NOMO-1 treated with DMSO at 0.1 percent for 48 hours (cell line): Measurements from ENCODE around the gene GK.
"Not testable (repeated sequence)": the region's sequence is repeated elsewhere in the genome, so short reads cannot be mapped to it uniquely, and the experiment has no call there.

Experiments used
- DNase-seq: peaks from one replicate; lab custom pipeline; 2025; ENCODE audit not compliant: unreplicated experiment; lab: John Stamatoyannopoulos, UW

GK gene

DNA sequence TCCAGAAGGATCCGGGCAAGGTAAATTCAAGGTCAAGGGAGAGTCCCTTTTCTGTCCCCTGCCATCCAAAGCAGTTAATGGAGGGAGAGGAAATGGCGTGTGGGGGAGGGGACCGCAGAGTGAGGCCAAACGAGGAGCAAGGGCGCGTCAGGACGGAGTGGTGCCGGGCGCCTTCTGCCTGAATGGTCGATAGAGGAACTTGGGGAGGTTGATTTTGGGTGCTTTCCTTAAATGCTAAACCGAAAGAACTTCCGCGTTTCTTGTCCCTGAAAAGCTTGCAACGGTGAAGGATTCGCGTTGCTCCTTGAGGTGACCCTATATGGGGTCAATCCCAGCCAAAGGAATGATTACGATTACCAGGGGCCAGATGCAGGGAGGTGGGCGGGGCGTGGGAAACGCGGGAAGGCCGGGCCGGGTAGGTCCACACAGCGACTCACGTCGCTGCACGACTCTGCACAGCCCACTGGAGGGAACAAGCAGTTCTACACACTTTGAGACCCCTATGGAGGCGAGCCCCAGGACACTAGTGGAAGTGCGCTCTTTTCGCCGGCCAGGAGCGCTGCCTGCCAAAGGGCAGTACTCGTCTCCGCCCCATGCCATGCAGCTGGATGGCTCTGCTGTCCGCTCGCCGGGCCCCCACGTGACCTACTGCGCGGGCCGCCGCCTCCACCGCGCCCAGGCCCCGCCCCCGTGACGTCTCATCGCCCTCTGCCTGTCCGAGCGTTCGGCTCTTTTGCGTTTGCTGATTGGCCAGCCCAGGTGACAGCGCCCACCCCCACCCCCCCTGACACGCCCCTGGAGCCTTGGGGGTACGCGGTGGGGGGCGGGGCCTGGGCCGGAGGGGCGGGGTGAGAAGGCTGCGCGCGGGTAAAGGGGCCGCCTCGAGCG is 452 bp upstream of the GK start:
- peak; percentile 89 for DNase-seq

DNA sequence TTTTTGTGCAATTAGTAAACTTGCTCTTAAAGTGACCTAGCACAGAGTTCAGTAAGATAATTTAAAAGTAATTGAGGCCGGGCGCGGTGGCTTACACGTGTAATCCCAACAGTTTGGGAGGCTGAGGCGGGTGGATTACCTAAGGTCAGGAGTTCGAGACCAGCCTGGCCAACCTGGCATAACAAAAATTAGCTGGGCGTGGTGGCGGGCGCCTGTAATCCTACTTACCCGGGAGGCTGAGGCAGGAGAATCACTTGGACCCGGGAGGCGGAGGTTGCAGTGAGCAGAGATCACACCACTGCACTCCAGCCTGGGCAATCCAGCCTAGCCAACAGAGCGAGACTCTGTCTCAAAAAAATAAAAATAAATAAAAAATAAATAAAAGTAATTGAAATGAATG is 1.2 kb downstream of the GK start:
- not testable (repeated sequence) for DNase-seq

DNA sequence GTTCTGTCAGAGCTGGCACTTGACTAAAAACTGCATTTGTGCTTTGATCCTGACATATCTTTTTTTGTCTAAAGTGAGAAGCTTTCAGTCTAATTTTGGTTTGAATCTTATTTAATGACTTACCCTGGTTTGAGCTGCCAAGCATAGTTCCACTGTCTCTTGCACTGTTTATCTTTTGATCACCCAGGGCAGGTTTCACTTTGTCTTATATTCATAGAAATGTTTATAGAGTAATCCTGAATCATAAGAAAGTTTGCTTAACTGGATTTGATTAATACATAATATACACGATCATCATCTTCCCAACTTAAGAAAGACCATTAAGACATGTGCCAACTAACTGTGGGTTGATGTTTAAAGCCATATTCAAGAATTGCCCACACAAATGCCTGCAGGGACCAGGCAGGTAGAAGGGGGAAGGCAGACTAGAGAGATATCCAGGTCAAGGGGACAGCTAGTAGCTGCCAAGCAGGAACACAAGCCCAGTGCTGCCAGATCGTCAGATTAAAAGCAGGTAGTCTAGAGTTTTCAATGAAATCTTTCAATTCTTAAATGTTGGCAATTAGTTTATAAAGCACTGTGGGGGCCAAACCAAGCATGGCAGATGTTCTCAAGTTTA is 1.9 kb downstream of the GK start:
- DNase-seq = no peak

DNA sequence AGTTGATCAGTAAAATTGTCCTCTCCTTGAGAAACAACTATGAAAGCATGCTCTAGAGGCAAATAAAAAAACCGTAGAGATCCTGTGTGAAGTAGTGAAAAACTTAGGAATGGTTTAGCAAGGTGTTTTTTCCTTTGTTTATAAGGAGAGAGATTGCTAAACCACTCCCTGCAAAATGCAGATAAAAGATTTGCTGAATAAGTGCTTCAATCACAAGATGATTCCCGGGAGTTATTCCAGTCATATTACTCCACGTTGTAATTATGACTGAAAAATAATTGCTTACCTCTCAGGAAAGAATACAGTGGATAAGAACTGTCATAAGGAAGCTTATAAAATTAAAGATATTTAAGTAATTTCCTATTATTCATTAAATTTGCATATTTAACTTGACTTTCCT is 2.8 kb downstream of the GK start:
- DNase-seq = no peak

DNA sequence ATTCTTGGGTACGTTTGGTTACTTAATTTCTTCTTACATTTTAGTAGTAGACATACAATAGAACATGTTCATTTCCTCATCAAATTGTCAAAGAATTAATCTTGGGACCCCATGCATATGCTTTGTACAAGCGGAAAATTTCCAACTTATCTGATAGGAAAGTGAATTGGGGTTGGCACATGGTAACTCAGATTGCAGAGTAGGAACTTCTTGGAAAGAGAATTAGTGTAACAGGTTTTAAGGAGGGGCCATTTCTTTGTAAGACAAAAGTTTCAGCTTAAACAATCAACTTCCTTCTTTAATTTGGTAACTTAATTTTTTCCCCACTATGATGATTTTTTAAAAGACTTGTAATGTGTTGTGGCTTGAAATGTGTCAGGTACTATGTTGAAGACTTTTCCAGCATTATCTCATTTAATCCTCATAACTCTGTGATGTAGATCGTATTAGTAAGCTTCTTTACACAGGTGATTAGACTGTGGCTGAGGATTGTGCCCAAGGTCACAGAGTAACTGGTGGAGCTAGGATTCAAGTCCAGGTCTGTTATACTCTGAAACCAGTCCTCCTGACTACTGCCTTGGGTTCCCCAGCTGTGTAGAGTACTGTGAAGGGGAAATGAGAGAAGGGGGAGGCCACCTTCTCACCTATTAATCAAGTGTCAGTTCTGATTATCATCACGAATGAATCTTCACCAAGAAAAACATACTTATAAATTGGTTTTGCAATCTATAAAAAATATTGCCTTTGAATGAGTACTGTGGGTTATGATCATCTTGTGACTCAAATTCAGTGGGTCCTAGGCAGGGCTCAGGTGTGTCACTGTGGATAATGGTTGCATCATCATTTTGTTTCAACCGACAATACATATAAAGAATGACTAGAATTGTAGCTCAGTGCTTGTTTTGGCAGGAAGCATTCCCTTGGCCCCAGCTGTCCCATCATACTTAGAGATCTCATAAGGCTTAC is 4.3 kb downstream of the GK start:
- DNase-seq = no peak

DNA sequence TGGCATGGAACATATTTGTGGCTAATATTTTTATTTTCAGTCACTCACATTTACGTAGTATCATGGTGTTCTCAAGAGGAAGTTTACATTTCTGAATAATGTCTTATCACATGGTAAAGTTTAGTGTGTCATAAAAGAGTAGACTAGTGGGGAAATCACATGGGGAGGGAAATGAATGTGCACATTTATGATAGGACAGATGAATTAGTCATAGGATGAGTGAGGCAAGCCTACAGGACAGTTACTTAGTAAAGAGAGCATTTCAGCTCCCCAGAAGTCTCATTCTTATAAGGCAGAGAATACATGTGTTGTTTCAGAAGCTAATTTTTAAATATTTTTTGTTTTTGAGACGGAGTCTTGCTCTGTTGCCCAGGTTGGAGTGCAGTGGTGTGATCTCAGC is 6.2 kb downstream of the GK start:
- peak; percentile 93 for DNase-seq

DNA sequence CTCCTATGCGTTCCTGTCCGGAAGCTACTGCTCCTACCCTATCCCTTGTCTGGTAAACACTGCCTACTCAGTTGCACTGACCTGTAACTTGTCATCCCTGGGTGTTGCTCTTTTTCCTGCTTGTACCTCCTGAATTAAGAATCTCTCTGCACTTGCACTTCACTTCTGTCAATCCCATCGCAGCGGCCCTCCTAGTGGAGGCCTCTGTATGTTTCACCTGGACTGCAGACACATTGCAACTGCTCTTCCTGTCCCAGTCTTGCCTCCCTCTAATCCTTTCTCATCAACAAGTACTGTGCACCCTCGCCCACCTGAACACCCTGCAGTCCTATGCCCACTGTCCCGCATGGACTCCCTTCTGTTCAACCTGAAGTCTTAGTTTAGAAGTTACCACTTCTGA is 8.0 kb downstream of the GK start:
- no peak for DNase-seq

DNA sequence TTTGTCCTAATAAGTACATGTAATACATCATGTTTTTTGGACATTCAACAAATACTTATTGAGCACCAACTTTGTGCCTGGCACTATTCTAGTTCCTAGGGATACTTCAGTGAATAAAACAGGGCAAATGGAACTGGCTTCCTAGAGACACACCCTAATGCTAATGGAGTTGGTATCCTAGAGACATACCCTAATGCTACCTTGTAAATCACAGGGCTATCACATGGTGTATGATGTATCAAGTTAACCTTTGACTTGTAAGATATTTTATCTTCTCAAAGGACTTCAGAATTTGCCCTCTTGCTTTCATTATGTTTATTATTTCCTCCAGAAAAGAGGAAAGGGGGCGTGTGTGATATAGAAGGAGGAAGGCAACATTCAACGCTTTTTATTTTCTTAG is 10.1 kb downstream of the GK start:
- DNase-seq = no peak

DNA sequence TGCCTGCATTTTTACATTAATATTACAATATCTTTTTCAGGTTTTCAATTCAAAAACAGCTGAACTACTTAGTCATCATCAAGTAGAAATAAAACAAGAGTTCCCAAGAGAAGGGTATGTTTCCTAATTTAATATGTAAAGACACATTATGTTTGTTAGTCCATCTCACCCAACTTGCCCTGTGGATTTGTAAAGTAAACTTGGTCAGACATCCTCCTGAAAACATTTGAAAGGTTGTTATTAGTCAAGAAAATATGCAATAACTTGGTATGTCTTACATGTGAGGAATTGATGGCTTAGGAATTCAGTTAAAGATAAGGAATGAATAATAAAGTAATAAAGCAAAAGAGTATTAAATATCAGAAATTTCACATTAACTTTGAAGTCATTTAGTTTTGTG is 12.2 kb downstream of the GK start:
- no peak for DNase-seq

DNA sequence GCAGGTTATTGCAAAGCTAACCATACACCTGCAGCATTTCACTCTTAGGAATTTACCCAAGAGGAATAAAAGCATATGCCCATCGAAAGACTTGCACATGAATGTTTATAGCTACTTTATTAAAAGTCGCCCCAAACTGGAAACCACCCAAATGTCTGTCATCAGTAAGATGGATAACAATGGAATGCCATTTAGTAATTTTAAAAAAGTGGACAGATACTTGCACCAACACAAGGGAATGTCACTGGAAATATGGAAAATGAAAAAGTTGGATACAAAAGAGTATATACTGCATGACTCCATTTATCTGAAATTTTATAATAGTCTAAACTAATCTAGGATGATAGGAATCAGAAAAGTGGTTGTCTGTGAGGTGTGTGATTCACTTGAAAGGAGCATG is 12.9 kb downstream of the GK start:
- no peak for DNase-seq

DNA sequence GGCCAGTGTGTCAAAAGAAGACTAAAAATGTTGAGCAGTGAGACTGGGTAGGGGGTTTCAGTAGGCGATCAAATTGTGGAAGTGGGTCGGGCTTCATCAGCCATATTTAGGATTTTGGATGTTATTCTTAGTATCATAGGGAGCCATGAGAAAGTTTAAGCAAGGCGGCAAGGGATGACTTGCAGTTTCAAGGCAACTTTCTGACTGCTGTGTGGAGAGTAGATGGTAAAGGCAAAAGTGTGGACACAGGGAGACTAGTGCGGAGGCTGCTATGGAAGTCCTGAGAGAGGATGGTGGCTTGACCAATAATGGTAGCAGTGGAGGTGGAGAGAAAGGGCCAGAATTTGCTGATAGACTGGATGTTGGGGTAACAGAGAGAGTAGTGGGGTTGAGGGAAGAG is 15.4 kb downstream of the GK start:
- no peak for DNase-seq

DNA sequence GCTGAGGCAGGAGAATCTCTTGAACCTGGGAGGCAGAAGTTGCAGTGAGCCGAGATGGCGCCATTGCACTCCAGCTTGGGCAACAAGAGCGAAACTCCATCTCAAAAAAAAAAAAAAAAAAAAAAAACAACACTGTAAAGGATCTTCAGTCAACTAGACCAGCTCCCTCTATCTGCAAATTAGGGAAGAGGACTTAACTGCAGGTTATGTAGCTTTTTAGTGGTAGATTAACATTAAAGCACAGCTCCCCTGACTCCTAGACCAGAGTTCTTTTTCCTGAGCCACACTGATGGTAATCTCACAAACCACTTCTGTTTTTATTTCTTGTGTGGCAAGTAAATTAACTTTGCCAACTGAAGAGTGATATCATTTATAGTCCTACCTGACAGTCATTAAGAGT is 18.0 kb downstream of the GK start:
- not testable (repeated sequence) for DNase-seq

DNA sequence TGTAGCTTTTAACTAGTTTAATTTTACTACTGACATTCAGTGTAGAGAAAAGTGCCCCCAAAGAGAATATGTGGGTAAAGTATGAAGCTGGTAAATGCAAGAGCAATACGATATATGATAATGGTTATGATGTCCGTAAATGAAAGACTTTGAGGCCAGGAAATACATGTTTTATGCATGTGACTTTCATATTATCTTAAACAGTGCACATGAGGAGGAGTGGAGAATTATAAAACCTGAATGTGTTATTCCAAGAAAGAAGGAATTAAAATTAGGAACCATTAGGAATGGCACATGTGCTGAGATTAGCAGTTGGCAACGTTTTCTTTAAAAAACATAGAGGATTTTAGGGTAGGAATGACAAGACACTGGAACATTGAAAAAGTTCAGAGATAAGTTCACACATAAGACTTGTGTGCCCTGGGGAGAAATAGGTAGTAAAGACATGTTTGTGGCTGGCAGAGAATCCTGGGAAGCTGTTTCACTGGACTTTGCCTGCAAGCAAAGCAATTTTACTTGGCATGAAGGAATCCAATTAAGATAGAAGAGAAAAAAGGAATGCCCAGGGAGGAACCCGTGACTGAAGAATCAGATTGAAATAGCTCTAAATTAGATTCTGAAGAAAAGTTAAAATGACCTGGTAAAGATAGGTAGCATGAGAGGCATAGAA is 20.0 kb downstream of the GK start:
- no peak for DNase-seq

DNA sequence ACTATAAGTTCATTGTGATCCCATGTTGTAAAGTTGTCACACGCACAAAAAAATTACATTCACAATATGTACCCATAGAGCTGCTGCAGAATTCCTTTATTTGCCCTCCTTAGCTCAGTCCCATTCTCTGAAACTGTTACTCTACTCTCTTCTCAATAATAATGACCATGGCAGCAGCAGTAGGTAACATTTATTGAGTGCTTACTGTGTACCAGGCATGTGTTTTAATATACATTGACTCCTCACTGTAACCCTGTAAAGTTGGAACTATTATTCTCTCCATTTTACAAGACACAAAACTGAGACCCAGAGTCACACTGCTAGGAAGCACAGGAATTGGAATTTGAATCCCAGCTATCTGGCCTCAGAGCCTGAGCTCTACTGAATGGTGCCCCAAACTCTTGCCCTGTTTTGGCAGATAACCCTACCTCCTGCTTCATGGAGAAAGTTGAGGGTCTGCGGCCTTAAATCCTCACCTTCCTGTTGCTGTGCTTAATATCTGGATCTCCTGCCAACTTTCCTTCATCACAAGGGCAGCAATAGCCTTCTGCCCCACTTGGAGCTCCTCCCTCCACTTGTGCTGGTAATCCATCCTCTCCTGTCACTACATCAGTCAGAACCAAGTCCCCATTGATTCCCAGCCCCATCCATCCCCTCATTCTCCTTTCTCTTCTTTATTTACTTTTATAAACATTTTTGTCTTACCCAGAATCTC is 20.8 kb downstream of the GK start:
- no peak for DNase-seq

DNA sequence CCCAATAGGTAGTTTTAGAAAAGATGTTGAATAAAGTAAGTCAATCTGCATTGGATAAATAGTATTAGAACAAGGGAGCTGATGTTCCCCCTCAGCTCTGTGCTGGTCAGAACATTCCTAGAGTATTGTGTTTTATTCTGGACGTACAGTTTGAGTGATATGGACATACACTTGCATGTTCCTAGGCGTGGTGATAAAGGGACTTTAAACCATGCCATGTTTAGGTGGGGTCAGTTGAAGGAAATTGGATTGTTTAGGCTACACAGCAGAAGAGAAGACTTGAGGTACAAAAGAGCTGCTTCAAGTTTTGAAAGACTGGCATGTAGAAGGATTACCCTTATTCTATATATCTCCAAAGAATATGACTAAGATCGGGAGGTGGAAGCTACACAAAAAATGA is 21.6 kb downstream of the GK start:
- DNase-seq = no peak

DNA sequence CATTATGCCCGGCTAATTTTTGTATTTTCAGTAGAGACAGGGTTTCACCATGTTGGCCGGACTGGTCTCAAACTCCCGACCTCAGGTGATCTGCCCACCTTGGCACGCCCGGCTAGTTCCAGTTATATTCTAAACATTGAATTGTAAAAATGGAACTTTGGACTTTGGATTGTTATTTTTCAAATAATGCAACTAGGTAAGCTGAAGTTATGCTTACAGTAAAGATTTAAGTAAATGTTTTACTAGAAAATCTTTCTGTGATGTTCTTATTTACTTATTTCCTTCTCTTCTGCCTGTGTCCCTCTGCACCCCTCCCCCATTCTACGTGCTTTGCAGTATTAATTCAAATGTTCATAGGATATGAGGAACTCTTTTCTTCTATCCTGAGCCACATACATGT is 26.1 kb downstream of the GK start:
- DNase-seq = no peak

DNA sequence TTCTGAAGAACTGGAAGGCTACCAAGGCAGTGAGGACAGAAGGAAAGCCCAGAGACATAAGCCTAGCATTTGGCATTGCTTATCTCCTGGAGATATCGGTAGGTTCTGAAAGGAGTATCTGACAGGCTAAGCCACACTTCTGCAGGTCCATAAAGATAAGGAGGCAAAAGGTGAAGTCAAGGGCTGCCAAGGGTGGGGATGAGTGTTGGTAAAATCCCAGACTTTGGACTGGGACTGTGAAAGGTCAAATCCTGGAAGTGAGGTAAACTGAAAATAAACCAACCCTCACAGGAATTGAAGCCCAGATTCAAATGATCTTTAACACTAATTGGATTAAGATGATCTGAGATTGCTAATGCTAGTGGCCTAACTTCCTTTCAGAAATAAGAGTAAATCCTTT is 27.4 kb downstream of the GK start:
- no peak for DNase-seq

DNA sequence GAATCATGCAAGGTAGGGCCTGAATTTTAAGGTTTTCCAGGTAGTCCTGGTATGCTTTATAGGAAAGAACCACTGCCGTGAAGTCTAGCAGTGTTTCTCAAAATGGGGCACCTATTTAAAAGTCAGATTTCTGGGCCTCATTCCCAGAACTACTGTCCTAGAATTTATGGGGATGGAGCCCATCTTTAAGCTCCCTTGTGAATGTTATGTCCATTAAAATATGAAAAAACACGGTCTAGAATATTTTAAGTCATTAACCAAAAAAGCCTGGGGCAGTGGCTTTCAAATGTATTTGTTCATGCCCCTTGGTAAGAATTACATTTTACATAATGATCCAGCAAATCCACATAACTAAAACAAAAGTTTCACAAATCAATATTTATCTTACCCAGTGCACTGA is 35.4 kb downstream of the GK start:
- DNase-seq = no peak

DNA sequence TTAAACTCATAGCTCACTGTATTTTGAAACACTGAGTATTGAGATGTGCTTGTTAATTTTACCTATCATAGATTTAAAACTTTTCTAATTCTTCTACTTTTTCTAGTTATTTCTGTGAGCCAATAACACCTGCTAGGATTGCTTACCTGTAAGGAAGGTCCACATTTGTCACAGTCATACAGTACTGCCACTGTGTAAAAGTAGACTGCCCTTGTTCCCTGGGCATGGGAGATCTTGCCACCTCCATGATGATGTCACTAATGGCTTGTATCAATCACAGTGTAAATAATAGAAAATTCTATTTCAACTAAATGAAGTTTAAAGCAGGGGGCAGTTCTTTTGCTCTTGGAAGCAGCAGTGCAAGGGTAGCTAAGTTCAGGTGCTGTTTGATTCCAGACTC is 35.9 kb downstream of the GK start:
- DNase-seq = no peak

DNA sequence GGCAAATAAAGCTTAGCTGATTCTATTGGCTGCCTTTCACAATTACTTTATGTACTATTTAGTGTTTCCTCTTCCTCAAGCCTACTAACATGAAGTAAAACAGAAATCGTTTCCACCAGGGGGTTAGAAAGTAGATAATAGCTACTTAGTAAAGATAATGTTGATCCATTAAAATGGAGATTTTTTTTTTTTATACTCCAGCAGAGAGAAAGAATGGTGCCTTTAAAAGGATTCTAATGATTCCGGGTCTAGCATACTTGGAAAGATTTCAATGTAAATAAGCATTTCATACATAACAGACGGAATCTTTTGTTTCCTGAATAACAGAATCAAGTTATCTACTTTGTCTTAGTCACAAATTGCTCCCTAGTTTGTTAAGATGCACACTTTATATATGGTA is 37.1 kb downstream of the GK start:
- no peak for DNase-seq
